K562 (cell line): ENCODE results near the gene AMIGO3. TPM values are rescaled to one million over a fixed set of nuclear protein-coding genes. Genes with fewer than 3 reads are reported as not detected.

Source experiments
- CHD1 ChIP-seq: fragments of 200-600 bp; sonication (generic); IDR thresholded peaks from one replicate; pipeline ENCODE4 v1.6.1; 2012; ENCODE audit warnings: mild to moderate bottlenecking, moderate library complexity, low read length, inconsistent platforms
- CREBBP ChIP-seq: IDR thresholded peaks from one replicate; pipeline ENCODE4 v1.6.1; 2012; ENCODE audit warnings: low read depth, mild to moderate bottlenecking, control low read depth, inconsistent platforms, low read length
- E2F5 ChIP-seq: sonication (generic); formaldehyde crosslinking; IDR thresholded peaks from 2 replicates; pipeline ENCODE4 v1.8.0; 2022; ENCODE audit warnings: mild to moderate bottlenecking, missing genetic modification reagents
- EZH2 ChIP-seq: IDR thresholded peaks from 2 replicates; pipeline ENCODE4 v1.6.1; 2012; ENCODE audit warnings: low read depth, mild to moderate bottlenecking, inconsistent platforms, low read length, borderline replicate concordance
- GATAD2B ChIP-seq: fragments of 450-650 bp; IDR thresholded peaks from 2 replicates; pipeline ENCODE4 v1.6.1; 2017; ENCODE audit warnings: mild to moderate bottlenecking, borderline replicate concordance
- MYNN ChIP-seq, 2 experiments: sonication (generic); formaldehyde crosslinking in 1 of 2; IDR thresholded peaks; 2 replicates each; pipeline versions ENCODE4 v1.5.0 to v1.6.1; 2016 to 2020; ENCODE audit warnings: antibody characterized with exemption in 1 of 2, missing genetic modification reagents in 1 of 2
- NR2C1 ChIP-seq, 2 experiments: fragments of 450-650 bp; IDR thresholded peaks; 2 replicates each; pipeline ENCODE4 v1.6.1; 2017; ENCODE audit warnings: mild to moderate bottlenecking in 2 of 2, antibody characterized with exemption in 1 of 2, inconsistent platforms in 1 of 2, missing compliant biosample characterization in 1 of 2, missing genetic modification characterization in 1 of 2
- POLR2H ChIP-seq: IDR thresholded peaks from 2 replicates; pipeline ENCODE4 v1.6.1; 2016; ENCODE audit warnings: missing genetic modification characterization, low read depth, mild to moderate bottlenecking, control low read depth, missing compliant biosample characterization, moderate library complexity
- RNF2 ChIP-seq: sonication (generic); IDR thresholded peaks from 2 replicates; pipeline ENCODE4 v1.6.1; 2016
- SMAD2 ChIP-seq: fragments of 150-350 bp; IDR thresholded peaks from 2 replicates; pipeline ENCODE4 v1.6.1; 2014; ENCODE audit warnings: low read depth, mild to moderate bottlenecking, low read length
- SRF ChIP-seq, 2 experiments: fragments of 250-450, 450-650 bp in 1 of 2; sonication (Bioruptor Pico) in 1 of 2; sonication (generic) in 1 of 2; formaldehyde crosslinking; IDR thresholded peaks; 2 replicates each; pipeline versions ENCODE4 v1.5.0 to v1.5.1; 2020 to 2022; ENCODE audit warnings: mild to moderate bottlenecking in 1 of 2, missing genetic modification reagents in 1 of 2
- ZBTB1 ChIP-seq: sonication (generic); formaldehyde crosslinking; IDR thresholded peaks from 2 replicates; pipeline ENCODE4 v1.8.1; 2023; ENCODE audit warnings: missing genetic modification reagents, low read depth, mild to moderate bottlenecking, borderline replicate concordance
- ZNF175 ChIP-seq: fragments of 200-800 bp; sonication (Bioruptor generic); IDR thresholded peaks from 2 replicates; pipeline ENCODE4 v1.6.1; 2016; ENCODE audit warnings: low read depth, mild to moderate bottlenecking, missing genetic modification characterization, missing compliant biosample characterization
- ZNF766 ChIP-seq: fragments of 200-800 bp; sonication (Bioruptor generic); conservative IDR thresholded peaks from 2 replicates; pipeline ENCODE4 v1.6.1; 2016; ENCODE audit warnings: missing genetic modification characterization, missing compliant biosample characterization
- polyA plus RNA-seq, 8 experiments: library from polyadenylated mRNA; depleted of rRNA in 4 of 8; stranded (reverse) in 5 of 8; unstranded in 3 of 8; fragments of >200 nt; fragmentation: Nextera tagmentation in 2 of 8; fragmentation: Illumina TruSeq in 1 of 8; extraction: Ambion mirVana in 2 of 8; extraction: Trizol in 1 of 8; gene quantifications; 2 replicates each; pipeline versions ENCODE4 v1.2.1 to v1.2.3, GENCODE V29; 2011 to 2014; ENCODE audit warnings: inconsistent platforms in 1 of 8, missing spikeins in 1 of 8
- total RNA-seq, 7 experiments: library from RNA; depleted of rRNA in 6 of 7; stranded (reverse); fragments of >200 nt in 6 of 7; fragmentation: Illumina TruSeq in 2 of 7; extraction: Trizol in 2 of 7; gene quantifications; 2 replicates each; pipeline versions ENCODE4 v1.2.1 to v1.2.3, GENCODE V29; 2011 to 2021; ENCODE audit warnings: low replicate concordance in 1 of 7
- TF ChIP-seq, protein P1 (sequence below): fragments of 450-650 bp; IDR thresholded peaks from 2 replicates; pipeline ENCODE4 v1.6.1; 2017; ENCODE audit warnings: antibody characterized with exemption, mild to moderate bottlenecking
- TF ChIP-seq, protein P2 (sequence below): sonication (generic); formaldehyde crosslinking; IDR thresholded peaks from 2 replicates; pipeline ENCODE4 v1.8.0; 2022; ENCODE audit warnings: missing genetic modification reagents, mild to moderate bottlenecking, moderate library complexity, borderline replicate concordance

AMIGO3 gene
- total and polyA plus RNA-seq, 9 of the 15 experiments (the other 6 are each of a cell fraction or from before 2014, with no cell fraction given) = 0.13 to 2.8 (median 0.44) TPM; not detected in 4

DNA sequence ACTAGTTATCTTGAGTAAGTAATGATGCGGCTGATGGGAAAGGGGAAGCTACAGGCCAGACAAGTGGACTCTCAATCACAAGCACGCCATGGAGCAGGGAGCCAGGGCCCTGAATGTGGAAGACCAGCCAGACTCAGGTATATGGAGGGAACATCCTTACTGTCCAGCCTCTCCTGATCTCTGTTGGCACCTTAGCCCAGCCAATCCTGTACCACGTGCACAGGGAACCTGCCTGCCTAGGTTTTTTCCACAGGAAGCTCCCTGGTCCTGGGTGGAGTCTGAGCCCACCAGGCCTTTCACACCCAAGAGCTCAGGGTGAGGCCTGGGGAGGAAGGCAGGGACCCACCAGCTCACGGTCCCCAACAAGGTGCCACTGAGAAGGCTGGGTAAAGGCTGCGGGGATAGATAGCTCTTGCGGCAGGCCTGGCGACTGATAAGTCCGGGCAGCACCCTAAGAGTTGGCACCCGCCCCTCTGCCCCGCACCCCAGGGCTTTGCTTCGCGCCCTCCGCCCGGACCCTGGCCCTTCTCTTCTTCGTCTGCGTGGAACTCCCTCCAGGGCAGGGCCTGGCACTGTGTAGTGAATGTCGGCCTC lies 46.3 kb downstream of the AMIGO3 start (continued):
- TF ChIP-seq, protein P1, sequence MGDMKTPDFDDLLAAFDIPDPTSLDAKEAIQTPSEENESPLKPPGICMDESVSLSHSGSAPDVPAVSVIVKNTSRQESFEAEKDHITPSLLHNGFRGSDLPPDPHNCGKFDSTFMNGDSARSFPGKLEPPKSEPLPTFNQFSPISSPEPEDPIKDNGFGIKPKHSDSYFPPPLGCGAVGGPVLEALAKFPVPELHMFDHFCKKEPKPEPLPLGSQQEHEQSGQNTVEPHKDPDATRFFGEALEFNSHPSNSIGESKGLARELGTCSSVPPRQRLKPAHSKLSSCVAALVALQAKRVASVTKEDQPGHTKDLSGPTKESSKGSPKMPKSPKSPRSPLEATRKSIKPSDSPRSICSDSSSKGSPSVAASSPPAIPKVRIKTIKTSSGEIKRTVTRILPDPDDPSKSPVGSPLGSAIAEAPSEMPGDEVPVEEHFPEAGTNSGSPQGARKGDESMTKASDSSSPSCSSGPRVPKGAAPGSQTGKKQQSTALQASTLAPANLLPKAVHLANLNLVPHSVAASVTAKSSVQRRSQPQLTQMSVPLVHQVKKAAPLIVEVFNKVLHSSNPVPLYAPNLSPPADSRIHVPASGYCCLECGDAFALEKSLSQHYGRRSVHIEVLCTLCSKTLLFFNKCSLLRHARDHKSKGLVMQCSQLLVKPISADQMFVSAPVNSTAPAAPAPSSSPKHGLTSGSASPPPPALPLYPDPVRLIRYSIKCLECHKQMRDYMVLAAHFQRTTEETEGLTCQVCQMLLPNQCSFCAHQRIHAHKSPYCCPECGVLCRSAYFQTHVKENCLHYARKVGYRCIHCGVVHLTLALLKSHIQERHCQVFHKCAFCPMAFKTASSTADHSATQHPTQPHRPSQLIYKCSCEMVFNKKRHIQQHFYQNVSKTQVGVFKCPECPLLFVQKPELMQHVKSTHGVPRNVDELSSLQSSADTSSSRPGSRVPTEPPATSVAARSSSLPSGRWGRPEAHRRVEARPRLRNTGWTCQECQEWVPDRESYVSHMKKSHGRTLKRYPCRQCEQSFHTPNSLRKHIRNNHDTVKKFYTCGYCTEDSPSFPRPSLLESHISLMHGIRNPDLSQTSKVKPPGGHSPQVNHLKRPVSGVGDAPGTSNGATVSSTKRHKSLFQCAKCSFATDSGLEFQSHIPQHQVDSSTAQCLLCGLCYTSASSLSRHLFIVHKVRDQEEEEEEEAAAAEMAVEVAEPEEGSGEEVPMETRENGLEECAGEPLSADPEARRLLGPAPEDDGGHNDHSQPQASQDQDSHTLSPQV = peak; percentile 71; the same call in 1 of the 2 replicates
- no peak for TF ChIP-seq GATAD2B
- TF ChIP-seq ZNF175 (CRISPR knock-in tag) = no peak
- no peak; the same call in 1 of the 2 replicates for TF ChIP-seq E2F5
- TF ChIP-seq EZH2 = no peak
- TF ChIP-seq NR2C1 (IDR thresholded peaks at IDR 0.05) = no peak
- no peak for TF ChIP-seq NR2C1 (tag; IDR thresholded peaks at IDR 0.05)
- TF ChIP-seq ZBTB1 (CRISPR knock-in tag) = no peak
- no peak for TF ChIP-seq SRF (CRISPR knock-in tag; IDR thresholded peaks at IDR 0.05)
- TF ChIP-seq SMAD2 = no peak
- TF ChIP-seq, protein P2, sequence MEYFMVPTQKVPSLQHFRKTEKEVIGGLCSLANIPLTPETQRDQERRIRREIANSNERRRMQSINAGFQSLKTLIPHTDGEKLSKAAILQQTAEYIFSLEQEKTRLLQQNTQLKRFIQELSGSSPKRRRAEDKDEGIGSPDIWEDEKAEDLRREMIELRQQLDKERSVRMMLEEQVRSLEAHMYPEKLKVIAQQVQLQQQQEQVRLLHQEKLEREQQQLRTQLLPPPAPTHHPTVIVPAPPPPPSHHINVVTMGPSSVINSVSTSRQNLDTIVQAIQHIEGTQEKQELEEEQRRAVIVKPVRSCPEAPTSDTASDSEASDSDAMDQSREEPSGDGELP (CRISPR knock-in tag) = 0 out of 2 replicates have a peak, but pooled peaks have one; percentile 42
- no peak for TF ChIP-seq MYNN (IDR thresholded peaks at IDR 0.05)
- TF ChIP-seq MYNN (CRISPR knock-in tag; IDR thresholded peaks at IDR 0.05) = no peak
- peak; percentile 64 for TF ChIP-seq CHD1
- TF ChIP-seq ZNF766 = no peak
- no peak for TF ChIP-seq POLR2H (tag)
- TF ChIP-seq CREBBP = no peak
- TF ChIP-seq RNF2 = no peak
